ENCODE results near the gene METTL3. TPM values are rescaled to one million over a fixed set of nuclear protein-coding genes. Genes with fewer than 3 reads are reported as not detected.

METTL3 gene
- total RNA-seq (2022; extraction: Qiagen RNA extraction; ENCODE audit: low read depth) = 41.6 to 49.0 TPM (median 47.9 TPM) in 5 replicates

GRCh38 chr14:21510735-21511657, at the start of gene METTL3:
Gene METTL3 (minus strand): TSS chr14:21511340. CDS start chr14:21511223, 117 bp downstream.

GRCh38 chr14:21525962-21526671, 15.0 kb upstream of the METTL3 start, which contains the start of gene SALL2:
Gene SALL2 (minus strand): TSS chr14:21526346. CDS start chr14:21526127, 219 bp downstream.

GRCh38 chr14:21476925-21477681, 34.0 kb downstream of the METTL3 start, which contains the start of the genes RAB2B and TOX4:
Gene RAB2B (minus strand): TSS chr14:21476959. CDS start chr14:21476872, 87 bp downstream.
Gene TOX4 (plus strand): TSS chr14:21477195. CDS start chr14:21477279, 84 bp downstream.

GRCh38 chr14:21455912-21456667, 55.0 kb downstream of the METTL3 start, which contains the start of gene CHD8:
Gene CHD8 (minus strand): TSS chr14:21456123. CDS start chr14:21431643, 24,480 bp downstream.

Other genes with a start within 250 kb of the METTL3 start
- gene HNRNPC, start 241.9 kb downstream of the METTL3 start, total RNA-seq (2022; extraction: Qiagen RNA extraction; ENCODE audit: low read depth) = 791 to 1,079 TPM (median 796 TPM) in 5 replicates
- gene RPGRIP1, start 231.3 kb downstream of the METTL3 start, total RNA-seq (2022; extraction: Qiagen RNA extraction; ENCODE audit: low read depth) = 0.06 to 0.30 TPM (median 0.20 TPM) in 5 replicates
- gene SUPT16H, start 127.3 kb downstream of the METTL3 start, total RNA-seq (2022; extraction: Qiagen RNA extraction; ENCODE audit: low read depth) = 92.6 to 111 TPM (median 98.7 TPM) in 5 replicates
- gene CHD8, start 55.2 kb downstream of the METTL3 start, total RNA-seq (2022; extraction: Qiagen RNA extraction; ENCODE audit: low read depth) = 38.6 to 42.7 TPM (median 40.3 TPM) in 5 replicates
- gene RAB2B, start 34.4 kb downstream of the METTL3 start, total RNA-seq (2022; extraction: Qiagen RNA extraction; ENCODE audit: low read depth) = 10.8 to 15.1 TPM (median 12.6 TPM) in 5 replicates
- gene TOX4, start 34.1 kb downstream of the METTL3 start, total RNA-seq (2022; extraction: Qiagen RNA extraction; ENCODE audit: low read depth) = 50.9 to 71.2 TPM (median 66.9 TPM) in 5 replicates
- gene SALL2, start 15.0 kb upstream of the METTL3 start, total RNA-seq (2022; extraction: Qiagen RNA extraction; ENCODE audit: low read depth) = 0.73 to 1.3 TPM (median 0.85 TPM) in 5 replicates
- not detected in 5 replicates for gene OR10G3, start 68.7 kb upstream of the METTL3 start, total RNA-seq (2022; extraction: Qiagen RNA extraction; ENCODE audit: low read depth)
- not detected in 5 replicates for gene OR10G2, start 123.6 kb upstream of the METTL3 start, total RNA-seq (2022; extraction: Qiagen RNA extraction; ENCODE audit: low read depth)
- not detected in 5 replicates for gene OR4E2, start 142.5 kb upstream of the METTL3 start, total RNA-seq (2022; extraction: Qiagen RNA extraction; ENCODE audit: low read depth)
- not detected in 5 replicates for gene OR4E1, start 162.5 kb upstream of the METTL3 start, total RNA-seq (2022; extraction: Qiagen RNA extraction; ENCODE audit: low read depth)

All from A549 treated with GW870086 at 1 μM for 4 hours (cell line).